ENCODE measurements around the gene CTBP1.
"Not testable (repeated sequence)": the region's sequence is repeated elsewhere in the genome, so short reads cannot be mapped to it uniquely, and the experiment has no call there.

Gene CTBP1

GRCh38 chr4:1249148-1249730 is 309 bp upstream of the CTBP1 start:
- DNase-seq, result peak; percentile 78

- no peak for DNase-seq
Observed at GRCh38 chr4:1247864-1248244, 1.1 kb downstream of the CTBP1 start.

- no peak for DNase-seq
Observed at GRCh38 chr4:1246901-1247863, 1.7 kb downstream of the CTBP1 start.

GRCh38 chr4:1246111-1246881 is 2.6 kb downstream of the CTBP1 start:
- no peak for DNase-seq

- DNase-seq, result no peak
Observed at GRCh38 chr4:1245481-1246051, 3.4 kb downstream of the CTBP1 start.

- DNase-seq, result no peak
Observed at GRCh38 chr4:1244978-1245471, 3.9 kb downstream of the CTBP1 start.

- no peak for DNase-seq
Observed at GRCh38 chr4:1244081-1244977, 4.6 kb downstream of the CTBP1 start.

- DNase-seq, result no peak
Observed at GRCh38 chr4:1243451-1244080, 5.4 kb downstream of the CTBP1 start.

GRCh38 chr4:1242506-1243450 is 6.2 kb downstream of the CTBP1 start:
- no peak for DNase-seq

GRCh38 chr4:1241936-1242505 is 6.9 kb downstream of the CTBP1 start:
- no peak for DNase-seq

GRCh38 chr4:1241466-1241935 is 7.4 kb downstream of the CTBP1 start:
- no peak for DNase-seq

- DNase-seq, result no peak
Observed at GRCh38 chr4:1240721-1241465, 8.0 kb downstream of the CTBP1 start.

- no peak for DNase-seq
Observed at GRCh38 chr4:1239950-1240307, 9.0 kb downstream of the CTBP1 start.

- no peak for DNase-seq
Observed at GRCh38 chr4:1239141-1239949, 9.6 kb downstream of the CTBP1 start.

GRCh38 chr4:1238676-1239000 is 10.3 kb downstream of the CTBP1 start:
- DNase-seq, result no peak

GRCh38 chr4:1237981-1238675 is 10.8 kb downstream of the CTBP1 start:
- DNase-seq, result no peak

GRCh38 chr4:1237261-1237660 is 11.7 kb downstream of the CTBP1 start:
- not testable (repeated sequence) for DNase-seq

- not testable (repeated sequence) for DNase-seq
Observed at GRCh38 chr4:1236836-1237235, 12.1 kb downstream of the CTBP1 start.
